DMS153 (cell line): ENCODE results near the gene TOMM6.
A peak's percentile ranks its signal among the peaks of the same experiment; 100 is the strongest.

ENCODE experiments used
- DNase-seq: peaks from one replicate; lab custom pipeline; 2025; lab: John Stamatoyannopoulos, UW

The TOMM6 gene

DNA sequence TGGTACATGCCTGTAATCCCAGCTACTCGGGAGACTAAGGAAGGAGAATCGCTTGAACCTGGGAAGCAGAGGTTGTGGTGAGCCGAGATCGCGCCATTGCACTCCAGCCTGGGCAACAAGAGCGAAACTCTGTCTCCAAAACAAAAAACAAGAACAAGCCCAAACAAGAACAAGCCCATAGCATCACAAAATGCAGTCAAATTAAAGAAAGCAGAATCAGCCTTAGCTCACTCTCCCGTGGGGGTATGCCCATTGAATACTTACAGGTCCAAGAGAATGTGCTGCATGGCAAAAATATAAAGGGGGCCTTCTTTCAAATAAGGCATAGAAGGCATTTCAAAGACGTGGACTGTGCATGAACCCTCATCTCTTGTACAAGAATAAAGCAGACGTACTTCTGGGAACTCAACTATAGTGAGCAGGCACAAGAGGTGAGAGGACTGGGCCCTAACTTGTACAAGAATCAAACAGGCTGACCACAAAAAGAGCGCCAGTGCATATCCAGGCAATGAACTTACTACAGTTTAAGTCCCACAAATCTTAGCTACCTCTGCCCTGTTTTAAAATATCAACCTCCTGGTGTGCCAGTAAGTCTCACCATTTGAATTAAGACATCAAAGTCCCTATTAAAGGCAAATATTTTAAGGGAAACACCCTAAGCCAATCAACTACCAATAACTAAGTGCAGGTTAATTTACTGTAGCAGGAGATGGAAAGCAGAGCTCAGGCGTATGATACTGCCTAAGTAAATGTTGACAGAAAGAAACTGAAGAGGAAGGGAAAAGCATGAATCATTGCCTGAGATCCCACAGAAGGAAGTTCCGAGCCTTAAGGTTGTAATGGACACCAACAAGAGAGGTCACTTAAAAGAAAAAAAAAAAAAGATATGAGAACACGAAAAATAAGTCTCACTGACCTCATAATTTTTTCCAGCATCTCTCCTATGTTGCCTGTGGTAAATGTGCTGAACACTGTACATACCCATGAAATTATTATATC is 37.4 kb downstream of the TOMM6 start:
- peak; percentile 0 for DNase-seq

DNA sequence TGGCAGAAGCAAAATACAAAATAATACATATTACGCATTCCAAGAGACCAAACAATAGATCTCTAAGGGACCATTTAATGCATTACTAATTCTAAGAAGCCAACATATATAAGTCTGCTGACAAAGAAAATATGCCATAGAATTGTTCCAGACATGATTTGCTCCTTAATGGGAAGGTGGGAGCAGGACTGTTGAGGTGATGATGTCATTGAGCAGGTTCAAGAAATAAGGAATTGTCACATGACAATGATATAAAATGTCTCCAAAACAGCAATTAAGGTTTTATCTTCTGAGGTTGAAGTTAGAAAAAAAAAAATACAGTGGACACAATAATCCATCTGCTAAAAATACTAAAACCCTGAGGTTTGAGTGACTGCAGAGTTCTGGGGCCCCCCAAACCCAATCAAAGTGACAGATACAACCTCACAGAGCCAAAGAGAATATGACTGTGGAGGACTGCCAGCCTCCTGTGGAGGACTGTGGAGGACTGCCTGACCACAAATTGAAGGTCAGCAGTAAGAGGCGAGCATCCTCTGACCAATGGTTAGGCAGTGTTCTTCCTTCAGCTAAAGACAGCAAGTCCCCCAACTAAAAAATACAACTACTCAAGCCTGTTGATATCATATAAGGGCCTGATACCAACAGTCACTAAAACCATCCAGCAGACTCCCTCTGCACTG is 39.0 kb downstream of the TOMM6 start:
- DNase-seq: no peak

DNA sequence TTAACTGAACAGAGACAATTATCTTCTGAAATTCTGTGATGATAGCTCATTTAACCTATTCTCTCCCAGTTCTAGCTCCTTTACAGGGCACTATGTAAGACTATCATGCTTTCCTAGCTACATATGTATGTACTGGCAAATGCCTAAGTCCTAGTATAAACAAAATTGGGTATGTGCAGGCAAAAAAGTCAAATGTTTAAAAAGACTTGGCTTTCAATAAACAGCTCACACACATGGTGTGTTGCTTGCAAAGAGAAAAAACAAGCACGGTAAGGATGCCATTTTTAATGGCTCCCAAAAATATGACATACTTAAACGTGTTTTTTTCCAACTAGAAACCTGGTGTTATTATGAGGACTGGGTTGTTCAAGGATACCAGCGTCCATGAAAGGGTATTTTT is 44.8 kb downstream of the TOMM6 start:
- DNase-seq: no peak

DNA sequence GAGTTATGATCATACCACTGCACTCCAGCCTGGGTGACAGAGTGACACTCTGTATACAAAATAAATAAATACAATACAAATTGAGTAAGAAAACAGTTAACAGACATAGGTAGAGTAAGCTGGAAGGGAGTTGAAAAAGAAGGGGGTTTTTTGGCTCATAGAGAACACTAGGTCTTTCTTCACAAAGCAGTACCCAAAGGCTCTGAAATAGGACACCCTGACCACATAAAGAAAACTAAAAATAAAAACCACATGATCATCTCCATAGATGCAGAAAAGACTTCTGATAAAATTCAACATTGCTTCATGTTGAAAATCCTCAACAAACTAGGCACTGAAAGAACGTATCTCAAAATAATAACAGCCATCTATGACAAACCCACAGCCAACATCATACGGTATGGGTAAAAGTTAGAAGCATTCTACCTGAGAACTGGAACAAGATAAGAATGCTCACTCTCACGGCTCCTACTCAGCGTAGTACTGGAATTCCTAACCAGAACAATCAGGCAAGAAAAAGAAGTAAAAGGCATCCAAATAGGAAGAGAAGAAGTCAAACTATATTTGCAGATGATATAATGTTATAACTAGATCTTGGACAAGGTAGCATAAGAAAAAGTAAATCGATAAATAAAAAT is 48.6 kb downstream of the TOMM6 start:
- no peak for DNase-seq

DNA sequence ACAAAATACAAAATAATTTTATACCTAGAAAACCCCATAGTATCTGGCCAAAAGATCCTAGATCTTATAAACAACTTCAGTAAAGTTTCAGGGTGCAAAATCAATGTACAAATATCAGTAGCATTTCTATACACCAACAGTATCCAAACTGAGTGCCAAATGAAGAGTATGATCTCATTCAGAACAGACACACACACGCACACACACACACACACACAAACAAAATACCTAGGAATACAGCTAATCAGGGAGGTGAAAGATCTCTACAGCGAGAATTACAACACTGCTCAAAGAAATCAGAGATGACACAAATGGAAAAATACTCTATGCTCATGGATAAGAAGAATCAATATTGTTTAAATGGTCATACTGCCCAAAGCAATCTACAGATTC is 49.2 kb downstream of the TOMM6 start:
- no peak for DNase-seq
